ENCODE results near the gene UBA52. TPM values are rescaled to one million over a fixed set of nuclear protein-coding genes. Genes with fewer than 3 reads are reported as not detected.
"Not testable (repeated sequence)": the region's sequence is repeated elsewhere in the genome, so short reads cannot be mapped to it uniquely, and the experiment has no call there.

The UBA52 gene
- 684 TPM for total RNA-seq
- long read RNA-seq, transcript UBA52-209 (4 exons, 514 nt), result minor isoform, 8 of 133 reads
- long read RNA-seq, transcript UBA52-201 (5 exons, 572 nt), result major isoform, 61 of 133 reads
- long read RNA-seq, transcript UBA52-202 (5 exons, 2,845 nt), result minor isoform, 56 of 133 reads
- long read RNA-seq, partial matches to known transcripts, result 1 of 133 reads
- long read RNA-seq, other reads (novel, unspliced or antisense), result 4 of 133 reads

- peak; percentile 99 for DNase-seq
- intact Hi-C loops (cut with DNase I), result no loop called here
- peak; percentile 99 for ATAC-seq (ENCODE audit: poor library complexity)
Measured at GRCh38 chr19:18571564-18572344, at the start of gene UBA52. Gene UBA52 (plus strand): TSS chr19:18571857. CDS start chr19:18573301, 1,444 bp downstream.

- ATAC-seq (ENCODE audit: poor library complexity) (peak; percentile 93), DNase-seq (peak; percentile 100)
- intact Hi-C loops (cut with DNase I), result no loop called here
Measured at GRCh38 chr19:18522124-18522861, 49.4 kb upstream of the UBA52 start.

DNA sequence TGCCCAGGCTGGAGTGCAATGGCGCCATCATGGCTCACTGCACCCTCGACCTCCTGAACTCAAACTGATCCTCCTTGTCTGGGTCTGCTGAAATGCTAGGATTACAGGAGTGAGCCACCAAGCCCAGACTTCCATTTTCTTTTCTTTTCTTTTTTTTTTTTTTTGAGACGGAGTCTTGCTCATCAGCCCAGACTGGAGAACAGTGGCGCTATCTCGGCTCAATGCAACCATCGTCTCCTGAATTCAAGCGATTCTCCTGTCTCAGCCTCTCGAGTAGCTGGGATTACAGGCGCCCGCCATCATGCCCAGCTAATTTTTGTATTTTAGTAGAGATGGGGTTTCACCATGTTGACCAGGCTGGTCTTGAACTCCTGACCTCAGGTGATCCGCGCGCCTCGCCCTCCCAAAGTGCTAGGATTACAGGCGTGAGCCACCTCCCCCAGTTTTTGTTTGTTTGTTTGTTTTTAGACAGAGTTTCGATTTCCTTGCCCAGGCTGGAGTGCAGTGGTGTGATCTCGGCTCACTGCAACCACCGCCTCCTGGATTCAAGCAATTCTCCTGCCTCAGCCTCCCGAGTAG lies 48.7 kb upstream of the UBA52 start:
- DNase-seq; ATAC-seq (ENCODE audit: poor library complexity); intact Hi-C loops (cut with DNase I): not testable (repeated sequence)

DNA sequence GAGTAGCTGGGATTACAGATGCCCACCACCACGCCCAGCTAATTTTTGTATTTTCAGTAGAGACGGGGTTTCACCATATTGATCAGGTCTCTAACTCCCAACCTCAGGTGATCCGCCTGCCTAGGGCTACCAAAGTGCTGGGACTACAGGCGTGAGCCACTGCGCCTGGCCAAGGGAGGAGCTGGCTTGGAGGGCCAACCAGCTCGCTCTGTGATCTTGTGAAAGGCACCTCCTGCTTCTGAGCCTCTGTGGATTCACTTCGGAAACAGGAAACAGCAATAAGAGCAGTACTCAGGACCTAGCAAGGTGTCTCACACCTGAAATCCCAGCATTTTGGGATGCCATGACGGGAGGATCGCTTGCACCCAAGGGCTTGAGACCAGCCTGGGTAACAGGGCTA lies 47.8 kb upstream of the UBA52 start:
- intact Hi-C loops (cut with DNase I), result no loop called here
- DNase-seq (no peak), ATAC-seq (ENCODE audit: poor library complexity) (no peak)

- DNase-seq (no peak), ATAC-seq (ENCODE audit: poor library complexity) (no peak)
- intact Hi-C loops (cut with DNase I), result no loop called here
Measured at GRCh38 chr19:18526316-18526715, 45.3 kb upstream of the UBA52 start.

DNA sequence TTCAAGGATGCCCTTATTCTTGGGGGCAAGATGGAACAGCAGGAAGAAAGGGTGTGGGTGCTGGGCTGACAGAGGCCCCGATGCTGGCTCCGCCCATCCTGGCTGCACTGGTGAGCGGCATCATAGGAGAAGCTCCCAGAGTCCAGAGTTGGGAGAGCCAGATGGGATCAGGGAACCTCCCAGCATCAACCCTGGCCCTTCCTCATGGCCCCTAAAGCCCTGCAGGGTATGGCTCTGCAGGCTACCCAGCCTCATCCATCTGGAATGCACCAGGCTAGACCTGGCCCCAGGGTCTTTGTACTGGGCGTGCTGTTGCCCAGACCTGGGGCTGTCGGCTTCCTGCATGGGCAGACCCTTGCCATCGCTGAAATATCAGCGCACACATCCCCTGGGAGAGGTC lies 41.9 kb upstream of the UBA52 start:
- DNase-seq, result no peak
- peak; percentile 8 for ATAC-seq (ENCODE audit: poor library complexity)
- intact Hi-C loops (cut with DNase I), result no loop called here

GRCh38 chr19:18531485-18531884 lies 40.2 kb upstream of the UBA52 start:
- no peak for DNase-seq
- intact Hi-C loops (cut with DNase I), result no loop called here
- ATAC-seq (ENCODE audit: poor library complexity), result peak; percentile 10

DNA sequence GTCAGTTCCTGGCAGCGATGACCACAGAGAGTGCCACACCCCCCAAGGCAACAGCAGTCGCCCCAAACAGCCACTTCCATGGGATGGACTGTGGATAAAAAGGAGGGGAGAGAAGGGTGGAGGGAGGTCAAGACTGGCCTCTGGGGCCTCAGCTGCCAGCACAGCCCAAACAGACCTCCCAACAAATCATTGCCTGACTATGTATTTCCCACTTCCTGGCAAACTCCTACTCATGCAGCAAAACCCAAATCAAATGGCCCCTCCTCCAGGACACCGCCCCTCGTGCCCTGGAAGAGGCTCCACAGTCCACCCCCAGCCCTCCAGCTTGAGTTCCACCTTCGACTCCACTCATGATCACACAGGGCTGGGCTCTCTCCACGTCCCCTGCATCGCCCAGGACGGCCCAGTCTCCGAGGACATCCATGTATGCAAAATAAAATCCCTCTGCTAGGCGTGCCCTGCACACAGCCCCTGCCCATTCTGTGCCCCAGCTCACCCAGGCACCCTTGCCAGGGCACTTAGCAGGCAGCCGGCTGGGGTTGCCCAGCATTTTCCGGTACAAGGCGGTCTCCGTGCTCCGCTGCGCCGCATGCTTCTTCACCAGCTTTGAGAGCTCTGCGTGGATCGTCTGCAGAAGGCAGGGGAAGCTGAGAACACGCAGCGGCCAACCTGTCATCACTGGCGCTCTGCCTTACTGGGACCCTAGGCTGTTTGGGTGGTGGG lies 39.3 kb upstream of the UBA52 start:
- intact Hi-C loops (cut with DNase I), result no loop called here
- ATAC-seq (ENCODE audit: poor library complexity) (no peak), DNase-seq (no peak)

- intact Hi-C loops (cut with DNase I), result no loop called here
- DNase-seq (no peak), ATAC-seq (ENCODE audit: poor library complexity) (no peak)
Measured at GRCh38 chr19:18533058-18533457, 38.6 kb upstream of the UBA52 start.

DNA sequence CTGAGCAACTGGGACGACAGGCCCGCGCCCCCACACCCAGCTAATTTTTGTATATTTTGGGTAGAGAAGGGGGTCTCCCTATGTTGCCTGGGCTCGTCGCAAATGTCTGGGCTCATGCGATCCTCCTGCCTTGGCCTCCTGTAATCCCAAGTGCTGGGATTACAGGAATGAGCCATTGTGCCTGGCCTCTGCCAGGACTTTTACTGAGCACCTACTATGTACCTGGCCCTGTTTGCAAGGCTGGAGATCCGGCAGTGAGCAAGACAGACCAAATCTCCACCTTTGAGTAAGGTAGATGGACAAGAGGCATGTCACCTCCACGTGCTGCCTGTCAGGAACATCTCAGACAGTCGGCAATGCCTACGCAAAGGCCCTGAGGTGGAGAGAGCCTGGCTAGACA lies 35.2 kb upstream of the UBA52 start:
- DNase-seq (no peak), ATAC-seq (ENCODE audit: poor library complexity) (no peak)
- intact Hi-C loops (cut with DNase I), result no loop called here

- DNase-seq (no peak), ATAC-seq (ENCODE audit: poor library complexity) (no peak)
- intact Hi-C loops (cut with DNase I), result no loop called here
Measured at GRCh38 chr19:18537431-18537830, 34.2 kb upstream of the UBA52 start.

DNA sequence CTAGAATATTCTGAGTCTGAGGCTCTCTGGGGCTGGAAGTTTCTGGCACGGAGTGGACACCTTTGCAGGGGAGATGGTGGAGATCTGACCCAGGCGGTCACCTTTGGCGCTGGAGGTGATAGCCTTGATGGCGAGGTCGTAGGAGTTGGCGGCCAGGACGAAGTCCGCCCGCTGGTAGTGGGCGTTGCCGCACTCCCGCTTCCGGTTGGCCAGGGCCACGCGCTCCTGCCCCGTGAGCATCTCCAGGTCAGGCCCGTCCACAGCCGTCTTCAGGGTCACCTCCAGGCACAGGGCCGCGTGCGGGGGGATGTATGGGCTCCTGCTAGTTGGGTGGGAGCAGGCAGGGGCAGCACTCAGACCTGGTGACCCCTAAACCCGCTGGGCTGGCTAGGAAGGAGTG lies 33.5 kb upstream of the UBA52 start:
- no peak for ATAC-seq (ENCODE audit: poor library complexity)
- intact Hi-C loops (cut with DNase I), result no loop called here
- no peak for DNase-seq

DNA sequence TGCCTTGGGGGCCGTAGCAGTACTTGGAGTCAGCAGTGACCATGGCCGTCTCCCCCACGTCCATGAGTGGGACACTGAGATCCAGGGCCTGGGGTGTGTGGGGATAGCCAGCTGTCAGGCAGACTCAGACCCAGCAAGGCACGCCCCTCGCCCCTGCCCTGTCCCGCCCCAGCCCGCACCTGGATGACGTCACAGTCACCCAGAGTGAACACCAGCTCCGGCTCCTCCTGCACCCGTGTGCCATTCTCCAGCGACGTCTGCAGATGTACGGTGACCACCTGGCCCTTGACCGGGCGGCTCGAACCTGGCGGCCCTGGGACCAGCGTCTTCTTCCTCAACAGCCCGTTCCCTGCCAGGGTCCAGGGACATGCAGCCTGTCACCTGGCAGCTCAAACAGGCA lies 32.3 kb upstream of the UBA52 start:
- no peak for ATAC-seq (ENCODE audit: poor library complexity)
- DNase-seq, result no peak
- intact Hi-C loops (cut with DNase I), result no loop called here

GRCh38 chr19:18540200-18540599 lies 31.5 kb upstream of the UBA52 start:
- ATAC-seq (ENCODE audit: poor library complexity); intact Hi-C loops (cut with DNase I); DNase-seq: not testable (repeated sequence)

GRCh38 chr19:18541258-18541991 lies 30.2 kb upstream of the UBA52 start:
- no peak for ATAC-seq (ENCODE audit: poor library complexity)
- intact Hi-C loops (cut with DNase I), result no loop called here
- DNase-seq, result no peak

DNA sequence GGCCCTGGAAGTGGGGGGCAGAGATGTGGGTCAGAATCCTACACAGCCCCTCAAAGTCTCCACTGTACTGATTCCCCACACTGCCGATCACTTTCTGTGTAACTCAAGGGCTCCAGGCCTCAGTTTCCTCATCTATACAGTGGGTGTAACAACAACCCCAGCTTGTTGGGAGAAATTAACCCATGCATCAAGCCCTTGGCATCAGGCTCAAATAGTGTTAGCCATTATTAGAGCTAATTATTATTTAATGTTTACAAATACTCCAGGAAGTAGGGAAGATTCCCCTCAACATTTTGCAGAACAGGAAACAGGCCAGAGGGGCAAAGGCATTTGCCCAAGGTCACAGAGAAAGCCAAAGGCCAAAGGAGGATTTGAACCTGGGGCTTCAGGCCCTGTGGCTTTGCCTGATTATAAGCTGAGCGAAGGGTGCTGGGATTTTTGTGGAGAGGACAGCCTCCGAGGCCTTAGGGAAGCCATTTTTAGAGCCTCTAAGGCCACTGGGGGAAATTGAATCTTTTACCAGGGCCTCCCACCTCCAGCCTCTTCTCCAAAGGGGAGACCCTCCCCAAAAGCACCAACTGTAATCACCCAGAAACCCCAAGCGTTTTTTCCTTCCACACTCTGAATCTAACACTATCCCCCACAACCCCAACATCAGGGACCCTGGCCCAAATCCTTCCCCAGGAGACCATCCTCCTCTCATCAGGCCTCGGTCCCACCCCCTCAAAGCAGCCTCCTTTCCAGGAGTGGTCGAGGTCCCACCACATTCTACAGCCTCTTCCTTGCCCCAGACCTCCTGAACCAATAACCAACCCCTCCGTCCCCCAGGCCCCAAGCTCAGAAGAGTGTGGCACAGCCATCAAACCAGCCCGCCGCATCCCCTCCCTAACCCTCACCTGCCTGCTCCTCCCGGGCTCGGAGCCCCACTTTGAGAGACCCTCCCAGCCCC lies 29.4 kb upstream of the UBA52 start:
- ATAC-seq (ENCODE audit: poor library complexity), result no peak
- intact Hi-C loops (cut with DNase I), result no loop called here
- DNase-seq, result no peak

Data from Right ventricle myocardium superior (tissue), 1 donor.